NT2/D1 (cell line): Measurements from ENCODE around the gene SLC26A6.

Source experiments
- SUZ12 ChIP-seq: IDR thresholded peaks from 2 replicates; pipeline ENCODE4 v1.6.1; 2011; ENCODE audit not compliant: insufficient read length, insufficient read depth; ENCODE audit errors: extremely low read depth
- YY1 ChIP-seq: IDR thresholded peaks from 2 replicates; pipeline ENCODE4 v1.6.1; 2011; ENCODE audit not compliant: insufficient read length, insufficient read depth

GRCh38 chr3:48576647-48577046 lies 58.6 kb downstream of the SLC26A6 start:
- TF ChIP-seq YY1 (no peak), SUZ12 (no peak)
